Measurements from ENCODE around the gene ADIPOR1. TPM values are rescaled to one million over a fixed set of nuclear protein-coding genes. Genes with fewer than 3 reads are reported as not detected.
"Not testable (repeated sequence)": the region's sequence is repeated elsewhere in the genome, so short reads cannot be mapped to it uniquely, and the experiment has no call there.

ADIPOR1 gene
- total RNA-seq, 1 donor from 2014 or later: 54.6 TPM

GRCh38 chr1:202909494-202909893 is 48.6 kb downstream of the ADIPOR1 start:
- no peak overlapping the region for H3K9ac ChIP-seq
- H4K20me1 ChIP-seq (ENCODE audit: low read depth): no peaks in the 10 kb centered on the region
- no peak overlapping the region for H3K27ac ChIP-seq
- no peaks in the 10 kb centered on the region for H3K9me3 Mint-ChIP-seq
- no peaks in the 10 kb centered on the region for H3K36me3 ChIP-seq
- H2AFZ ChIP-seq (replicated peaks): no peak overlapping the region
- no peaks in the 10 kb centered on the region for H3K79me2 ChIP-seq (ENCODE audit: low read depth)
- no peaks in the 10 kb centered on the region for H3K27me3 Mint-ChIP-seq (ENCODE audit: insufficient read depth, low read depth)
- H3K9me3 ChIP-seq (ENCODE audit: low read depth): no peaks in the 10 kb centered on the region
- H3K4me1 Mint-ChIP-seq: no peaks in the 10 kb centered on the region
- no peak overlapping the region for H3K4me3 ChIP-seq
- TF ChIP-seq EZH2 (IDR thresholded peaks at IDR 0.05) (no peak), CTCF (IDR thresholded peaks at IDR 0.05) (no peak), EZH2phosphoT487 (IDR thresholded peaks at IDR 0.05) (no peak)
- no peaks in the 10 kb centered on the region for H3K27me3 ChIP-seq
- no peaks in the 10 kb centered on the region for H3K4me1 ChIP-seq
- H3K4me2 ChIP-seq: no peak overlapping the region
- no peak overlapping the region for H3K27ac Mint-ChIP-seq
- peaks cover 20% of the 10 kb centered on the region for H3K36me3 Mint-ChIP-seq
- DNase-seq (ENCODE audit: low spot score): no peak
- H3F3A ChIP-seq (ENCODE audit: low read depth): no peaks in the 10 kb centered on the region
- H3K4me3 Mint-ChIP-seq: no peak overlapping the region

GRCh38 chr1:202908998-202909397 is 49.1 kb downstream of the ADIPOR1 start:
- H3K4me1 ChIP-seq: no peaks in the 10 kb centered on the region
- H3K27ac ChIP-seq: no peak overlapping the region
- H3K36me3 ChIP-seq: no peaks in the 10 kb centered on the region
- no peaks in the 10 kb centered on the region for H3K79me2 ChIP-seq (ENCODE audit: low read depth)
- H3K4me2 ChIP-seq: no peak overlapping the region
- H4K20me1 ChIP-seq (ENCODE audit: low read depth): no peaks in the 10 kb centered on the region
- H3K27me3 Mint-ChIP-seq (ENCODE audit: insufficient read depth, low read depth): no peaks in the 10 kb centered on the region
- H3K4me3 ChIP-seq: no peak overlapping the region
- H3K4me1 Mint-ChIP-seq: no peaks in the 10 kb centered on the region
- DNase-seq (ENCODE audit: low spot score): no peak
- H3K36me3 Mint-ChIP-seq: peaks cover 17% of the 10 kb centered on the region
- H3K27ac Mint-ChIP-seq: no peak overlapping the region
- H3F3A ChIP-seq (ENCODE audit: low read depth): no peaks in the 10 kb centered on the region
- H3K9me3 ChIP-seq (ENCODE audit: low read depth): no peaks in the 10 kb centered on the region
- H3K4me3 Mint-ChIP-seq: no peak overlapping the region
- no peak for TF ChIP-seq EZH2phosphoT487 (IDR thresholded peaks at IDR 0.05)
- TF ChIP-seq EZH2 (IDR thresholded peaks at IDR 0.05): no peak
- TF ChIP-seq CTCF (IDR thresholded peaks at IDR 0.05): no peak
- H2AFZ ChIP-seq (replicated peaks): no peak overlapping the region
- no peaks in the 10 kb centered on the region for H3K27me3 ChIP-seq
- H3K9me3 Mint-ChIP-seq: no peaks in the 10 kb centered on the region
- no peak overlapping the region for H3K9ac ChIP-seq

GRCh38 chr1:202905331-202905730 is 52.8 kb downstream of the ADIPOR1 start:
- Histone ChIP-seq H3K27ac (no peak overlapping the region), H3F3A (ENCODE audit: low read depth) (no peaks in the 10 kb centered on the region), H3K4me1 (no peaks in the 10 kb centered on the region), H3K27me3 (no peaks in the 10 kb centered on the region), H3K4me2 (no peak overlapping the region), H3K9ac (no peak overlapping the region), H3K36me3 (no peaks in the 10 kb centered on the region), H3K4me3 (no peak overlapping the region), H3K9me3 (ENCODE audit: low read depth) (no peaks in the 10 kb centered on the region), H3K79me2 (ENCODE audit: low read depth) (no peaks in the 10 kb centered on the region), H2AFZ (replicated peaks) (no peak overlapping the region), H4K20me1 (ENCODE audit: low read depth) (no peaks in the 10 kb centered on the region)
- Mint-ChIP-seq H3K27me3 (ENCODE audit: insufficient read depth, low read depth) (no peaks in the 10 kb centered on the region), H3K9me3 (no peaks in the 10 kb centered on the region), H3K4me1 (no peaks in the 10 kb centered on the region), H3K27ac (no peak overlapping the region), H3K36me3 (peaks cover 7% of the 10 kb centered on the region), H3K4me3 (no peak overlapping the region)
- no peak for DNase-seq (ENCODE audit: low spot score)
- TF ChIP-seq CTCF (IDR thresholded peaks at IDR 0.05) (no peak), EZH2phosphoT487 (IDR thresholded peaks at IDR 0.05) (no peak), EZH2 (IDR thresholded peaks at IDR 0.05) (no peak)

- not testable (repeated sequence) for H3K36me3 ChIP-seq; H3K27ac Mint-ChIP-seq; DNase-seq (ENCODE audit: low spot score); H3K4me2 ChIP-seq; H3K9ac ChIP-seq; H3K27me3 ChIP-seq; H3F3A ChIP-seq (ENCODE audit: low read depth); H3K4me1 Mint-ChIP-seq; H4K20me1 ChIP-seq (ENCODE audit: low read depth); H2AFZ ChIP-seq (replicated peaks); H3K79me2 ChIP-seq (ENCODE audit: low read depth); H3K4me1 ChIP-seq; H3K36me3 Mint-ChIP-seq; H3K4me3 ChIP-seq; H3K4me3 Mint-ChIP-seq; H3K27me3 Mint-ChIP-seq (ENCODE audit: insufficient read depth, low read depth); H3K9me3 ChIP-seq (ENCODE audit: low read depth); H3K9me3 Mint-ChIP-seq; H3K27ac ChIP-seq
Observed at GRCh38 chr1:202903808-202904207, 54.3 kb downstream of the ADIPOR1 start.
